Fibroblast of skin of left quadriceps (primary cell): Measurements from ENCODE around the gene ARF5.

ENCODE experiments used
- DNase-seq, 2 experiments: peaks; one replicate each; pipeline ENCODE4 v3.0.0-alpha.2; 2013; ENCODE audit warnings: low read depth in 2 of 2

ARF5 gene

DNA sequence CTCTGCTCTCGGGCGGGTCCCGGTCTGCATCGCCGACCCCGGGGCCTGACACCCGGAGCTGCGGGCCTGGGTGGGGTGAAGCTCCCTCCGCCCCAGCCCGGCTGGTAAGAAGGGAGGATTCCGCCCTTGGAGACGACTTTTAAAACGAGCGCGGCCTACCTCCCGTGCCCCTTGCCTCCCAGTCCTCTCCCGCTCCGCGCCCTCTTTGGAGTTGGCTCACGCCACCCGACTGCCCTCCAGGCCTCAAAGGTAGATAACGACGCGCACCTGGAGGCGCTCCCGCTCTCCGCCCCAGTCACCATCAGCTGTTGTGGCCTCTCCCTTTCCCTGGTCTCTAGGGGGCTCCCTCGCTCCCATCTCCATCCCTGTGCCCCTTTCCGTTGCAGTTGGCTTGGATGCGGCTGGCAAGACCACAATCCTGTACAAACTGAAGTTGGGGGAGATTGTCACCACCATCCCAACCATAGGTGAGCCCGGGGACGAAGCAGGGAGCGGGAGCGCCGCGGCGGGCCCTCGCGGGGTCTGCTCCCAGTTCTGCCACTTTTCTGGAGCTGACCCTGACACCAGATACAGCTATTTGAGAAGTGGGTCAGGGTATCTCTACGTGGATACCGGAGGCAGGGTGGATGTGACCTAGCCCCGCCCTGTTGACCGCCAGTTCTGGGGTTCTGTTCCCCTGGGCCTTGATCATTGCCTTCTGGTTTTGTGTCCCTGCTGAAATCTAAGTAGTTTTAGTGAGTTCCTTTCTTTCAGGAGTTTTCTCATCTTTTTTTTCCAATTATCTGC is 679 bp downstream of the ARF5 start:
- DNase-seq, result peak; percentile 16 to 24

DNA sequence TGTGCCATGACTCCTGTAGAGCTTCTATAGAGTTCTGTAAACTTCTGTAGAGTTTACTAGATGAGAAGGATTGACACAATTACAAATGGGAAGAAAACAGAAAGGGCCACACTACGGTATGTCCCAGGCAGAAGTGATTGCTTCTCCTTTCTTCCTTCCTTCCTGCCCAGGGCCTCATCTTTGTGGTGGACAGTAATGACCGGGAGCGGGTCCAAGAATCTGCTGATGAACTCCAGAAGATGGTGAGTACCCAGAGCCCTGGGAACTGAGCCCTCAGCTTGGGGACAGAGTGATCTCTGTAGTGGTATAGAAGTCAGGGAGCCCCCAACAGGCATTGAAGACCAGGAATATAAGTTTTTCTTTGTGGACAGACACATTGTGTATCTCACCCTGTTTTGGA is 1.7 kb downstream of the ARF5 start:
- no peak for DNase-seq

DNA sequence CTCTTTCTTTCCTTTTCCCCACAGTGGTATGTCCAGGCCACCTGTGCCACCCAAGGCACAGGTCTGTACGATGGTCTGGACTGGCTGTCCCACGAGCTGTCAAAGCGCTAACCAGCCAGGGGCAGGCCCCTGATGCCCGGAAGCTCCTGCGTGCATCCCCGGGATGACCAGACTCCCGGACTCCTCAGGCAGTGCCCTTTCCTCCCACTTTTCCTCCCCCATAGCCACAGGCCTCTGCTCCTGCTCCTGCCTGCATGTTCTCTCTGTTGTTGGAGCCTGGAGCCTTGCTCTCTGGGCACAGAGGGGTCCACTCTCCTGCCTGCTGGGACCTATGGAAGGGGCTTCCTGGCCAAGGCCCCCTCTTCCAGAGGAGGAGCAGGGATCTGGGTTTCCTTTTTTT is 3.0 kb downstream of the ARF5 start:
- DNase-seq, result no peak

DNA sequence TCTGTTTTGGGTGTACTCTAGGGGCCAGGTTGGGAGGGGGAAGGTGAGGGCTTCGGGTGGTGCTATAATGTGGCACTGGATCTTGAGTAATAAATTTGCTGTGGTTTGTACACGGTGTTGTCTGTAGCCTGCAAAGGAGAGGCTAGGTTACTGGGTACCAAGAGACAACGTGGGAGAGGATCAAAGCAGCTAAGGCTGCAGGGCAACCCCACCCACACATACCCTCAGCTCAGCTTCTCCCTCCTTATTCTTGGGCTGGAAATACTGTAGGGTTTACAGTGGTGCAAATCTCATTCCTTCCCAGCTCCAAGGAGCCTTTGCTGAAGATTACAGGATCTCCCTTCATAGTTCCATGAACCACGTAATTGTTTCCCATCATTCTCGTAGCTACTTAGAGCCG is 3.4 kb downstream of the ARF5 start:
- DNase-seq, result no peak

DNA sequence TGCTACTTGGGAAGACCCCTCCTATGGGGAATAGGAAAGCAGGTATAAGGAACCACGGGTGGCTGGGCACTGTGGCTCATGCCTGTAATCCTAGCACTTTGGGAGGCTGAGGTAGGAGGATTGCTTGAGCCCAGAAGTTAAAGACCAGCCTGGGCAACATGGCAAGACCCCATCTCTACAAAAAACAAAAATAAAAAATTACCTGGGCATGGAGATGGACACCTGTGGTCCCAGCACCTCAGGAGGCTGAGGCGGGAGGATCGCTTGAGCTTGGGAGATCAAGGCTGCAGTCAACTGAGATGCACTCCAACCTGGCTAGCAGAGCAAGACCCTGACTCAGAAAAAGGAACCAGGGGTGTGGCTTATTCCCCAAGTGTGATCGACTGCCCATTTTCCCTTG is 4.3 kb downstream of the ARF5 start:
- DNase-seq, result no peak

DNA sequence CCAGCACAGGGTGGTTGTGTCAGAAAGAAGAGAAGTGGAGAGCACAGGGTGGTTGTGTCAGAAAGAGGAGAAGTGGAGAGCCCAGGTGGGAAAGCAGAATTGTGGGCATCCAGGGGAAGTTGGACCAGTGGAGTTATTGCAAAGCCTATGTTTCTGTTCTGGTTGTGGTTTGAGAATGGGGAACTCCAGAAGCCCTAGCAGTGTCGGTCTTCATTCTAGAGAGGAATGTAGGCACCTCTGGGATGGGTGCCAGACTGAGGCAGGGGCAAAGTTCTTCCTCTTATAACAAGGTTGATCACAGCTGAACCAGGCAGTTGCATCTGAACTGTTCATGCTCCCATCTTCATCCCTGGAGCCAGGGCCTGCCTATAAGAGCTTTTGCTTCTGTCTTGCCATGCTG is 6.3 kb downstream of the ARF5 start:
- no peak for DNase-seq

DNA sequence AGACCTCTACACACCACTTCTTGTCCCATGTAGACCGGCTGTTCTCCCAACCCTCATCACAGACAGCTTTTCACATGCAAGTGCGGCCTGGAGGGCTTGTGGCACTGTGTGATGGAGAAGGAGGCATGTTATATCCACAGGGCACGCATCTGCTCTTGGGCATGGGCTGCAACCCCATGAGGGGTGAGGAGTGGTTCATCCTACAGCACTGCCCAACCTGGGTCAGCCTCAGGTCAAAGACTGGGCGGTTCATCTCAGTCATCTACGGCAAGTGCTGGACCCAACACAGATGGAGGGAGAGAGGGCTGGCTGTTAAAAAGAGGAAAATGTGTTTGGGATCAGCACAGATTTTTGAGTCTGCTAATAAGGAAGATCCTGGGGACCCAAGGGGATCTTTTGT is 7.5 kb downstream of the ARF5 start:
- DNase-seq, result no peak

DNA sequence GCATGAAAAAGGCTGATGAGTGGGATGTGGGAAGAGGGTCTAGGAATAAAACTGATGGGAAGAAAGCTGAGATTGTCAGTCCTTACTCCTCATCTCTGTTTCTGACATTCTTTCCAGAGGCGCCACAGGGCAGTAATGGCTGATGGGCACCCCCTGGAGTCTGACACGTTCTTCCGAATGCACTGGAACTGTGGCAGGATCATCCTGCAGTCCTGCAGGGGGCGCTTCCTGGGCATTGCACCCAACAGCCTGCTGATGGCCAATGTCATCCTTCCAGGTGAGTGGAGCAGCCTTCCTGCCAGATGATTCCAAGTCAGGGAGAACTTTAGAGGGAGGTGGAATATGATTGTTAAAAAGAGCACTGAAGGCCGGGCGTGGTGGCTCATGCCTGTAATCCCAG is 10.1 kb downstream of the ARF5 start:
- no peak for DNase-seq

DNA sequence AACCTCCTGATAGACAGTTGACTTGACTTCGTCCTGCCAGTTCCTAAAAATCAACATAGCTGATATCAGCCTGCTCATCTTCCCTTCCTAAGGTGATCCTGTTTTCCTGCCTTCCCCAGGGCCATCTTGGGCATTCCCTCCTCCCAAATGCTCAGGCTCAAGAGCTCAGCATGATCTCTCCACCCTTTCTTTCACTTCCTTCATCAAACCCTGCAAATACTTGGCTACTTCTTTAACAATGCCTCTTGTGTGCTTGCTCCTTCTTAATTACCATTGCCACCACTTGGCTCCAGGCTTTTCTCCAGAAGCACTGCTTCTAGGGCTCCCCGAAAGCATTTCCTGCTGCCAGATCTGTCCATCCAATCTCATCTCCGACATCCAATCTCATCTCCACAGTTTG is 12.7 kb downstream of the ARF5 start:
- no peak for DNase-seq

DNA sequence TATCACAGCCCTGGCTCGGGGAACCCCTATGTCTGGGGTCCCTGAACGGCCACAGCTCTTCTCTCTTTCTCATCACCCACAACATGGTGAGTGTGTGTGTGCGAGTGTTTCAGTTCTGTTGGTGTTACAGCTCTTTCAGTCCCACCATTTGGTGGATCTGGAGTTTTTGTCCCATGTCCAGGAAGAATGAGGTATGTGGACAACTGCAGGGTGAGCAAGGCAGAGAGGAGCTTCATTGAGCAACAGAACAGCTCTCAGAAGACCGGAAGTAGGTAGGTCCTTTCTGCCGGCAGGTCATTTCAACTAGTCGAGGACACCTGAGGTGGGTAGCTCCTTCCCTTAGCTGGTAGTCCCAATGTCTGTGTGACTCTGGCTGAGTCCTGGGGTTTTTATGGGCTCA is 20.2 kb downstream of the ARF5 start:
- DNase-seq, result no peak

DNA sequence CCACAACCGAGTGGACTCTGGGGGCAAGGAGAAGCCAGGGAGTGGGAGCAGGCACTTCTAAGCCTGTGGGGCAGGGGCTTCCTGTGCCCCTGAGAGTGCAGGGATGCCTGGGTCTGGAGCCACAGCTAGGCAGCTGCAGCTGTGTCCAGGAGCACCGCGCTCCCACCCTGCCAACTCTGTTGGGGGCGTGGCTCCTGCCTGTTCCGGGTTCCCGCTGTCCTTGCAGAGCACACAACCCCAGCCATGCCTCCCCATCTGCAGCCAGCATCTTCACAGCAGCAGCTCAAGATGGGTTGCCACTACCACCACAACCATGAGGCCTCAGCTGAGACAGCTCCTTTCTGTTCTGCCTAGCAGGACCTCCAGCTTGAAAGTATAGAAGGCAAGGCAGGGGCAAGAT is 21.1 kb downstream of the ARF5 start:
- no peak for DNase-seq

DNA sequence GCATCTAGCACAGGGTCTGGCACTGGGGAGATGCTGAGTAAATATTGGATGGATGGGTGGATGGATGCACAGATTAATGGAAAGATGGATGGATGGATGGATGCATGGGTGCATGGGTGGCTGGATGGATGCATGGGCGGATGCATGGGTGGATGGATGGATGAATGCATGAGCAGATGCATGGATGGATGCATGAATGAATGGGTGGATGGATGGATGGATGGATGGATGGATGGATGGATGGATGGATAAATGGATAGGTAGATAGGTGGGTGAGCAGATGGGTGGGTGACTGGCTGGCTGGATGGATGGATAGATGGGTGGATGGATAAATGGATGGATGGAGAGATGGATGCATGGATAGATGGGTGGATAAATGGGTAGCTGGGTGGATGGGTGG is 24.1 kb downstream of the ARF5 start:
- no peak for DNase-seq

DNA sequence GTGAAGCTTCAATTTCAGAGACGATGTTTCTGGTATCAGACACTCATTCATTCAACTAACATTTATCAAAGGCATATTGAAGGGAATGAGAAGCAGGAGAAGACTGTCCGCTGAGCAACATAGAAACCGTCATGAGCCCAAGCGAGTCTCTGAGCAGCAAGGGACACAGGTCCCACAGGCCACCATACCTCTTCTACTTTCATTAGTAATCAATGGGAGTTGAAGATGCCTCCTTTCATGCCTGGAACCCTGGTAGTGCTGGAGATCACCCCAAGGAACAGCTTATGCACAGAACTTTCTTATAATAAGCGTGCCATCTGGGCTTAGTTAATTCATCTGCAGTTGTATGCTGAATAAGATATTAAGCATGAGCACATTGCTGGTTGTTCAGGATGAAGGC is 28.5 kb downstream of the ARF5 start:
- DNase-seq, result no peak

DNA sequence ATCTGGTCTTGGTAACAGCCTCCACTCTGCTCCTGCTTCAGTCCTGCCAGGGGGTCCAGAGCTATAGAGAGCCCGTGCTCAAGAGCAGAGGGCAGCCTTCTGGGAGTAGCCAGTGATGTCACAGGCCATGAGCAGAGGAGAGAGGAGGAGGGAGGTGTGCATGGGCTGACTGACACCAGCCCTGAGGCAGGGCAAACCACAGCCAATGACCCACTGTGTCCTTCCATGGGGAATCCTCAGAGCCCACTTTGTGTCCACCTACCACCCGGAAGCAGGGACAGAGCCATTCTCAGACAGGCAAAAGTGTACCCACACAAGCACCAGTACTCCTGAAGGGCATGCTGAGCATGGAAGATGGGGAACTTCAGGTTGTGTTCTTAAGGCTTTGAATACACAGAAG is 29.8 kb downstream of the ARF5 start, which contains the start of gene PAX4:
TSS of gene PAX4 (minus strand) at position 101 of the 400 bp plus-strand sequence. CDS start 2,214 bp downstream, outside the sequence.
- no peak for DNase-seq

DNA sequence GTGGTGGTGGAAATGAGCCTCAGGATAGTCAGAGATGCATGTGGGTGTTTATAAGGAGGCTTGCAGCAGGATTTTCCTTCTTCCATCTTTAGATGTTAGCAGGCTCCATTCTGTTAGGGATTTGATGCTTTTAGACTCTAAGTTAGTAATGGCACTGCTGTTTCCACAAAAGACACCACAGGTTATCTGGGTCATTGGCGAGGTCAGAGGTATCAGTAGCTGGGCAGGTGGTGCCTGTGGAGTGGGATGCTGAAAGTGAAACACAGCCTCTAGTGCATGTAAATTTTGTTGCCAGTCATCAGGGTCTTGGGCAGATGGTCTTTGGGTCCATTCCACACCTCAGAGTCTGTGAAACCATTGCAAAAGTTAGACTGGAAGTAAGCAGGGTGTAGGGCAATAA is 30.6 kb downstream of the ARF5 start:
- no peak for DNase-seq

DNA sequence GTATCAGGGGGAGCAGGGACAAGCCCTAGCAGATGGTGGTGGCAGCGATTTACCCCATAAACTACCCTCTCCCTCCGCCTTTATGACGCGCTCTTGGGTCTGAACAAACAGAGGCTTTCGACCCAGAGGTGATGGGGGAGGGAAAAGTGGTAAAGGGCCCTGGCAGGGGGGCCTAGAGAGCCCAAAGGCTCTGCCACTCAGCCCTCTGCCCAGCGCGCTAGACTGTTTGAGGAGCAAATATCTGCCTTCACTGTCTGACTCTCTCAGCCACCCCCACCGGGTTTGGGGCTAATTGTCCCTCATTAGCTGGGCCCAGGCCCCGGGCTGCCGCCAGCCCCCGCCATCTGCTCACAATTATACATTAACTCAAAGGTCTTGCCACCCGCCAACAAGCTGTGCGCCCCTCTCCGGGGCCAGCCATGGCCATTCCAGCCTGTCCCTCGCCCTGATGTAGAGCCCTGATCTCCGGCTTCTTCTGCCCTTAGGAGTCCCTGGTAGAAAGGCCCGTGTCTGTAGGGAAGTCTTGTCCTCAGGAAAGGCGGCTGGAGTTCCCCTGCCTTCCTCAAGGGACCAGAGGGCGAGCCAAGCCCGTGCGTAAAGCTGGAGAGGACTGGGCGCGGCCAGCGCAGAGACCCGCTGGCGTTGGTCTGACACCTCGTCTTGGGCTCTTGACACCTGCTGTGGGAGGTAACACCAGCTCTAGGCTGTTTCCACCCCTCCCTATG is 31.6 kb downstream of the ARF5 start:
- no peak for DNase-seq

DNA sequence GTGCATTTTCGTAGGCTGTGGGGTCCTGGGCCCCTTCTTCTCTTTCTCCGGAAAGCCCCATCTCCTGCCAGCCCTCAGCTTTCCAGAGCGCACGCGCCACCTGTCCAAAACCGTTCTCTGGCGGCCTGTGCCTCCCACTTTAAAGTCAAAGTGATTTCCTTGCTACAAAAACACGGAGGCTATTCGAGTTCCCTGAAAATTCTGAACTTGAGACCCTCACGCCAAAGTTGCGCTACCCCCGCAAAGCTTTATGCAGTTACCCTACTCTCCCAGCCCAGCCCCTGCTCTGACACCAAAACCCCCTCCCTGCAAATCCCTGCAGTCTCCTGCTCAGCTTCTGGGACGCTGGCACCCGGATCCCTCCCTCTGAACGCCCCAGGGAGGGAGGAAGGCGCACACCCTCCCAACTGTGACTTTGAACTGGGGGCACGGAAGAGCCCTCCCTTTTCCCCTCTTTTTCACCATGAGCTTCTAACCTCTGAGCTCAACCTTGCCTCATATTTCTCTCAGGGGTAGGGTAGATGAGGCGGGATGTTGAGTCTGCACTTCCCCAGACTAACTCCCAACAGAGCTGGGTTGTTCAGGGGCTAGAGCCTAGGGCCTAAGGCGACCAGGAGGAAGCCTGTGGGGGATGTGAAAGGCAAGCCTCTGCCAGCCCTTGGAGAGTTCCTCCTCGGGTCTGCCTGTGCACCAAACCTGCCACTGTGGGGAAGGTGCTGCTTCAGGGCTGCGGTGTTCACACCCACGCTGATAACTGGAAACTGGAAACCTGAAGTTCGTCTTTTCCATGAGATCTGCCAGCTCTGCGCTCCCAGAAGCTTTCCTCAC is 32.4 kb downstream of the ARF5 start:
- DNase-seq, result no peak

DNA sequence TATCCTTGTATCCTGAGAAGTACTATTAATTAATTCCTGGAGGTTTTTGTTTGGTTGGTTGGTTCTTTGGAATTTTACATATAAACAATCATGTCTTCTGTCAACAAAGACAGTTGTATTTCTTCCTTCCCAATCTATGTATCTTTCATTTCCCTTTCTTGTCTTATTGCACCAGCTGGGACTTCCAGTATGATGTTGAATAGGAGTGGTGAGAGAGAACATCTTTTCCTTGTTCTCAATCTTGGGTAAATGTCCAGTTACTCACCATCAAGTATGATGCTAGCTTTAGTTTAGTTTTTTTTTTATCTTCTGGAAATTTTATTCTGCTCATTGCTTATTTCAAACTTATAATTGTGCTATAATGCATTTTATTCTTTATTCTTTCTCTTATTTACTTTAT is 37.1 kb downstream of the ARF5 start:
- no peak for DNase-seq

DNA sequence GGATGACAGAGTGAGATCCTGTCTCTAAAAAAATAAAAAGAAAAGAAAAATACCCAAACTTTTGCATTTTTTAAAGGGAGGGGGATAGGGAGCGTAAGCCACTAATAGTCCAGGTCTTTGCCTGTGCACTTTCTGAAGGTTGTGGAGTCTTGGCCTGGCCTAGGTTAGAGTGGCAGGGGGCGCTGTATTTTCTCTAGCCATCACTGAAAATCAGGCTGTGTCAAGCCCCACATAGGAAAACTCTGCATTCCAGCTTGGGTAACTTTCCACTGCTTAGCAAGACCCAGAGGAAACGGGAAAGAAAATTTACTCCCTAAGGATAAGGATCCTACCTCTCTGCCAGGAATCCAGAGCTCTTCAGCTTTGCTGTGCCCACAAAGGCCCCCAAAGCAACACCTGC is 40.2 kb downstream of the ARF5 start:
- no peak for DNase-seq

DNA sequence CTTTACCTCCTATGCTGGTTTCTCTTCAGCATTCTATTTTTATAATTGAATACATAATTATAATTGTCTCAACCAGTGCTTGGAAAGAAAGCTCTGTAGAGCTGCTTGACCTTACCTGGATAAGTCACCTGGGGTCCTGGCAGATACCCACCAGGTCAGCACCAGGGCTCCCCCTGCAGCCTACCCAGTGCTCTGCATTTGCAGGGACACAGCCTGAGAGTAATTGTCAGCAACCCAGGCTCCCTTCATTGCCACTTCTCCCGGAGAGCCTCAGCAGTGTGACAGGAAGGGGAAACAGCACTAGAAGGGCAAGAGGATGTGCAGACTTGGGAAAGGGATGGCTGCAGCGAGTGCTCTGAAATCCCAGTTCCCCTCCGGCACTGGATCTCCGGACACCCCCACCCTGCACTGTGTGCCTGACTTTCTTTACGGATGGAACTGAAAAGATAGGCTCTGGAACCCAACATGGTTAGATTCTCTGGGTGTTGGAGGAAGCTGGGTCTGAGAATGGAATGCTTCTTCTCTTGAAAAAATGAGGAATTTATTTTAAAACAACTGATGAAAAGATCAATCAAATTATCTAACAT is 41.1 kb downstream of the ARF5 start:
- DNase-seq, result no peak

DNA sequence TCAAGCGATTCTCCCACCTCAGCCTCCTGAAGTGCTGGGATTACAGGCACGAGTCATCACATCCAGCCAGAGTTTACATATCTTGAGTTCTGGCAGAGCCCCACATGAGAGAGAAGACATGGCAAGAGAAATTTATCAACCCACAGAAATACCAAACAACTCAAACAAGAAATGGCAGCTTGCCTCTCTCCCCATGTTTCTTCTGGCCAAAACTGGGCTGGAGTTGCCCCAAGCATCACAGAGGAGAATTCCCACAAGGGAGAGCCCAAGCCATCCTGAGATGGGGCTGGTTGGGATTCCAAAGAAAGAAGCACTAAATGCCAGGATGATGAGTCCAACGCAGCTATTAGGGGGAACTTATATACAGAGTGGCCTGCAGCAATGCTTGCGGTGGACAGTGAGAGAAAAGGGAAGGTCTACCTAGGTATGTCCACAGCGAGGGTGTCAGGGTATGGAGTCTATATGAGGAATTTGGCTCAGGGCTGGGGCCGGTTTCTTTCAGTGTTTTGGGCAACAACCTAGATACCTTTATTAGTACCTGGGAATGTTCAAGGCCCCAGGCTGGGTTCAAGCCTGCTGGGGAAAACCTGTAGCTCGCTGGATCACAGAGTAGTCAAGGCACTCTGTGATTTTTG is 44.2 kb downstream of the ARF5 start:
- peak; percentile 70 to 71 for DNase-seq
